Femur (tissue), 1 donor: ENCODE measurements around the gene TANGO6.
A peak's percentile ranks its signal among the peaks of the same experiment; 100 is the strongest.

Experiments used
- DNase-seq: peaks from one replicate; pipeline ENCODE4 v3.0.0-alpha.2; 2017

The TANGO6 gene

DNA sequence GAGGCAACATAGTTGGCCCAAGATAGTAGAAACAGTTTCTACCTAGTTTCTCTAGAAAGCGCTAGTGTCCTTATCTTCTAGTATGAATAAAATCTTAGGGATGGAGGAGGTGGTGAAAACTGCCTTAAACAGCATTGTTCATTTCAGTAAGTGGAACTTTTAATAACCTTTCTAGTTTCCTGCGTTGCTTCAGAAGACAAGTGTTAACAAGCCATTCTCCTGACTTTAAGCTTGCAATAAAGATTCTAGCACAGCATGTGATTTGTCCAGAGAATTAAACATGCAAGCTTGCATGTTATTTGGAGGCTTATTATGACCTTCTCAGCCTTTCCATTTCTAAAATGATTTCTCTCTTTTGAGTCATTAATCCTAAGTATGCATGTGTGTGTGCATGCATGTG lies 72.3 kb downstream of the TANGO6 start:
- no peak for DNase-seq

DNA sequence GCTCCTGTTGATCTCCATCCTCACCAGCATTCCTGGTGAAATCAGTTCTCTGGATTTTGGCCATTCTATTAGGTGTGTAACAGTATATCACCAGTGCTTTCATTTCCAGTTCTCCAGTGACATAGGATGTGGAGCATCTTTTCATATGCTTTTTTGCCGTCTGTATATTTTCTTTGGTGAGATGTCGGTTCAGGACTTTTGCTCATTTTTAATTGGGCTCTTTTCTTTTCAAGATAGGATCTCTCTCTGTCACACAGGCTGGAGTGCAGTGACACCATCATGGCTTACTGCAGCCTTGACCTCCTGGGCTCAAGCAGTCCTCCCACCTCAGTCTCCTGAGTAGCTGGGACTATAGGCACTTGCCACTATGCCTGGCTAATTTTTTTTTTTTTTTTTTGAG lies 74.2 kb downstream of the TANGO6 start:
- no peak for DNase-seq

DNA sequence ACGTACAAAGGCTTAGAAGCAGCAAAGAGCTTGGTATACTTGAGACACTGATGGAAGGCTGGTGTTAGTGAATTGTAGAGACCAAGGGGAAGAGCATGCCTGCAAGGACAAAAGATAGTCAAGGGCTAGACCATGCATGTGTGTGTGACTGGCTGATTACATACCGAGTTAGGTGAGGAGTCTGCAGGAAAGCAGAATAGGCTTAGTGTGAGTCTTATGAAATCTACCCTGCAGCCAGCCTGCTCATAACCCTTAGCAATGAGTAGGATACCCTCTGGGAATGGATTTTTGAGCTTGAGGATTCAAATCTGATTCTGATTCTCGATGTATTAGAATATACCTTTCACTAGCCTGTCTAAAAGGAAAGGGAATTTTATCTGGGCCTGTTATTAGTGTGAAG lies 77.0 kb downstream of the TANGO6 start:
- DNase-seq = no peak

DNA sequence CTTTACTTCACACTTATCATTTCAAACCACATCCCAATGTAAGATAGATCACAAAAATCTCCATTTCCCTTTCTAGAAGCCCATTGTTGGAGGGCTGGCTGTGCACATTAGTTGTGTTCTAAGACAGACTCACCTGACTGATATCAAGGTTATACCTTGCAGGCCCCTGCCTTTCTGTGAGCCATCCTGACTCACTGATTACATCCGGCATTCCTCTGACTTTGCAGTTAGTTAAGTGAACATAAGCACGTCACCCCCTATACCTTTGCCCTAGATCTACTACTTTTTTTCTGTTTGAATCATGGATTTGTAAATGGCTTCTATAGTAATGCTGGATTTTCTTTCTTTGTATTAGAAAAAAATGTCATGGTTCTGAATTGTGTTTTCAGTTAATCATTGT lies 78.3 kb downstream of the TANGO6 start:
- DNase-seq = no peak

DNA sequence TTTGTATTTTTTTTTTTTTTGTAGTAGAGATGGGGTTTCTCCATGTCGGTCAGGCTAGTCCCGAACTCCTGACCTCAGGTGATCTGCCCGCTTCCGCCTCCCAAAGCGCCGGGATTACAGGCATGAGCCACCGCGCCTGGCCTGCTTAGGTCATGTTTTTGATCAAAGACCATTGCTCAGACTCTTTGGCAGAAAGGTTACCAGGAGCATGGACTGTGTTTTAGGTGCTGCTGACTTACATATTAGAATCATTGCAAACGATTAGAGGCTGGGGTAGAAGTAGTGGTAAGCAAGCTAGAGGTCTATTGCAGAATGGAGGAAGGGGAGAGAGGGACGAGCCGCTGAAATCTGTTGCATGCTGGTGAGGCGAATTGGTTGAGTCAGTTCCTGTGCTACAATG lies 79.8 kb downstream of the TANGO6 start:
- no peak for DNase-seq

DNA sequence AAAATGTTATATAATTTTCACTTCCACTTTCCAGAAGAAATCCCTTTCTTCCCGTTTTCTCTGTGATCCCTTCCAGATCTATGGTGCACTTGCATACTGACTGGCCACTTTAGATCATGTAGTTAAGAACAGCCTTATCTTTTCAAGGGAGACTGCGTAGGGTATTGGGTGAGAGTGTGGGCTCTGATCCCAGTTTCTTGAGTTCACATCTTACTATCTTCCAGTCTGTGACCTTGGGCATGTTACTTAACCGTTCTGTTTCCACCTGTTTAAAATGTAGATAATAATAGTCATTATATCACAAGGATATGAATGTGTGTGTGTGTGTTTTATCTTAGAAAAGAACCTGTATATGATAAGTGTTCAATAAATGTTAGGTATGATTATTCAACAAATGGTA lies 83.7 kb downstream of the TANGO6 start:
- no peak for DNase-seq

DNA sequence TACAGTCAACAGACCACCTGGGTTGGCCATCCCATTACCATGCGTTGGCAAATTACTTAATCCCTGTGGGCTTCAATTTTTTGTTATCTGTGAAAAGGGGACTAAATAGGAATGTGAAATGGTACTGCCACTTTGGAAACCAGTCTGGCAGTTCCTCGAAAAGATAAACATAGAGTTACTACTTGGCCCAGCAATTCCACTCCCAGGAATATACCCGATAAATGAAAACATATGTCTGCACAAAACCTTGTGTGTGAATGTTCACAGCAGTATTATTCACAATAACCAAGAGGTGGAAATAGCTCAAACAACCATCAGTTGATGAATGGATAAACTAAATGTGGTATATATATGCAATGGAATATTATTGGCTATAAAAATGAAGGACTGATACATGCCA lies 87.9 kb downstream of the TANGO6 start:
- no peak for DNase-seq

DNA sequence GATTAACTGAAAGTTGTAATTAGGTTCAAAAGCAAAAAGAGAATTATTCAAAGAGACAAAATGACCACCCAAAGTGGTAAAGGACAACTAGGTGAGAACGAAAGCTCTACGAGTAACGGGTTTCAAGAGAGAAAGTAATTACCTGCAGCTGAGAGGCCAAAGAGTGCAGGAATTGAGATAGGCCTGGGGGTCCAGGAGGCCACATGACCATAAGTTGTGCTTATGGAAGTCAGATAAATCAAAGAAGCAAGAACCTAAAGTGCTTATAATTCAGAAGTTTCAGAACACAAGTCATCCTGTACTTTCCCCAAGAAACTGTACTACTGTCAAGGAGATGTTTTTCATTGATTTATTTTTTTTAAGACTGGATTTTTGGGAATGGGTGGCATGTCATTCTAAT lies 91.1 kb downstream of the TANGO6 start:
- DNase-seq = no peak

DNA sequence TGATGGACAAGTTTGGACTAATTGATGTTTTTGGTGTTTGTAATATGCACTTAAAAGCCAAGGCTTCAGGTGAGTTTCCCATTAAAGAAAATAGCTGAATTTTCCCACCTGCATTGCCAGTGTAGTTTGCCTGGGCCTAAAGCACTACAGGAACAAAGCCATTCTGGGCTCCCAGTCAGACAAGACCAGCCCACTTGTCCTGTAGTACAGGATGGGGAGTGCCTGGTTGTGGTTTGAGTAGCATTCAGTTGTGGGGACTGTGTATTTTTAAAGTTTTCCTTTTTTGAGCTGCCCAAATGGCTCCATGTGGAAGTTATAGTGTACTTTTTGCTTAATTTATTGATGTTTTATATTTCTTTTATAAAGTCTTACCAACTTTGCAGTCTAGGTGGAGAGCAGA lies 91.7 kb downstream of the TANGO6 start:
- DNase-seq = no peak

DNA sequence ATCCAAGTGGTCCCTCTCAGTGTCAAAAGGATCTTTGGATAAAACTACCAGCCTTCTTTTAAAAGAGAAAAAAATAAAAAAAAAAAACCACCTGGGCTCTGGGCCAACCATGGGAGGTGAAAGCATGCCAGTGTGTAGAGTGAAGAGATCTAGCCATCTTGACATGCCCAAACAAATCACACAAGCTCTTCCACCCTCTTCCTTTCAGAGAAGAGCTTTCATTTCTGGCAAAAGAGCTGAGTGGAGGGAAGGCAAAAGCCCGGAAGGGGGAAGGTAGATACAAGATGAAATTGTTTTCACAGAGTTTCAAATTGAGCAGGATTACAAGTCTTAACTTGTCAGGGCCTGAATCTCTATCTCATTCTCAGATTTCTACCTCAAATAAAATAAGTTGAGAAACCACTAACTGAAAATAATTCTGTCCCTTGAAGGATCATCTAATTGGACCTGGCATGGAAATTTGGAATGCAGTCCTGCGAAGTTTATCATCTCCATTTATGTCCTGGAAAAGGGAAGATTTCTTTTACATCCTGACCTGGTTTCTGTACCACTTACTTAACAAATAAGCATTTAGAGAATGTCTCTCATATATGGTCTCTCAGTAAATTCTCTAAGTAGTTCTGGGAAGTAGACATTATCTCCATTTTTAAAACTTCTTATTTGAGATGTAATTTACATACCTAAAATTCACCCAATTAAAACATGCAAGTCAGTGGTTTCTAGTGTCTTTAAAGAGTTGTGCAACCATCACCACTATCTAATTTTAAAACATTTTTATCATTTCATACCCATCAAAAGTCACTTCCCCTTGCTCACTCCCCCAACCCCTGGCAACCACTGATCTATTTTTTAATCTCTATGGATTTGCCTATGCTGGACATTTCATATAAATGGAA lies 93.7 kb downstream of the TANGO6 start:
- no peak for DNase-seq

DNA sequence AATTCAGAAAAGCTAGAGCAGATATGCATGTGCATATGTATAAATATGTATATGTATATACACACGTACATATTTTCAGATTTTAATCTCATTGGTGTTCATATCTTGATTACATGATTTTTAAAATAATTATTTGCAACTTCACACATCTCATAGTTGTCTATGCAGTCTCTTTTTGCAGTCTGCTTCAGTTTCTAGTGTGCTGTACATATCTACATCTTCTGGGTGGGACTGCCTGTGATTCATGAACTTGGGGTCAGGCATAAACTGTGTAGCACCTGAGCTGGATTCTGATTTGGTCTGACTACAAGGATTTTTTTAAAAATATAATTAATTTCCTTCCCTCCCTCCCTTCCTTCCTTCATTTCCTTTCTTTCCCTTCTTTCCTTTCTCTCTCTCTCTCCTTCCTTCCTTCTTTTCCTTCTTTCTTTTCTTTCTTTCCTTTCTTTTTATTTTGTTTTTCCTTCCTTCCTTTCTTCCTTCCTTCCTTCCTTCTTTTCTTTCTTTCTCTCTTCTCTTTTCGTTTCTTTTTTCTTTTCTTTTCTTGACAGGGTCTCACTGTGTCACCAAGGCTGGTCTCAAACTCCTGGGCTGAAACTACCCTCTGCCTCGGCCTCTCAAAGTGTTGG lies 96.5 kb downstream of the TANGO6 start:
- no peak for DNase-seq

DNA sequence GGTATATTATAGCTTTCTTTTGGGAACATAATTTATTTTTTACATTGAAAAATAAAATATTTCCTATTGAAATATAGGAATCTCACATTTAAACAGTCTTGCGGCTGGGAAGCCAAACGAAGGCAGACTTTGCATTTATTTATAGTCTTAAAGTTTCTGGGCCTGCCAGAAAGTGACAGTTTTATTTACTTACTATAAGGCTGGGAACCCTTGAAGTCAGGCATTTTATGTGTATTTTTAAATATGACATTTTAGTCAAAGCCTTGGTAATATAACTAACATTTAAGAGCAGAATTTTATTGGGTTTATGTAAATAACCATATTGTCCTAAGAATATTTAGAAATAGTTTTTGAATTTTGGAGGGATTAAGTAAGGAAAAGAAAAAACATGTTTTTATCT lies 97.5 kb downstream of the TANGO6 start:
- DNase-seq = no peak

DNA sequence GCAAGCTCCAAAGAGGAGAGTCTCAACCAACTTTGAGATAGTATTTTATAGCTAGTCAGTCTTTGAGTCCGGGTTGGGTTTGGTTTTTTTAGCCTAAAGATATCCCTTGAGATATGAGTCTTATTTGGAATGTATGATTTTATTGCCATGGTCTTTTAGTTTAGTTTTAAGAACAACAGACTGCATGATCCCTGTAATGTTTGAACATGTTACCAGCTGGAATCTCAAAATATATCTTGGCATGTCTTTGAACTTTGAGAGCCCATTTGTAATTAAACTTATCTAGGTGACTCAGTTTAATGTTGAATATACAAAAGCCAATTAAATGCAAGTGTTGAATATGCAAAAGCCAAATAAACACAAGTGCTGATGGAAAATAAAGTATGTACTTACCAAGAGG lies 100.6 kb downstream of the TANGO6 start:
- DNase-seq = no peak

DNA sequence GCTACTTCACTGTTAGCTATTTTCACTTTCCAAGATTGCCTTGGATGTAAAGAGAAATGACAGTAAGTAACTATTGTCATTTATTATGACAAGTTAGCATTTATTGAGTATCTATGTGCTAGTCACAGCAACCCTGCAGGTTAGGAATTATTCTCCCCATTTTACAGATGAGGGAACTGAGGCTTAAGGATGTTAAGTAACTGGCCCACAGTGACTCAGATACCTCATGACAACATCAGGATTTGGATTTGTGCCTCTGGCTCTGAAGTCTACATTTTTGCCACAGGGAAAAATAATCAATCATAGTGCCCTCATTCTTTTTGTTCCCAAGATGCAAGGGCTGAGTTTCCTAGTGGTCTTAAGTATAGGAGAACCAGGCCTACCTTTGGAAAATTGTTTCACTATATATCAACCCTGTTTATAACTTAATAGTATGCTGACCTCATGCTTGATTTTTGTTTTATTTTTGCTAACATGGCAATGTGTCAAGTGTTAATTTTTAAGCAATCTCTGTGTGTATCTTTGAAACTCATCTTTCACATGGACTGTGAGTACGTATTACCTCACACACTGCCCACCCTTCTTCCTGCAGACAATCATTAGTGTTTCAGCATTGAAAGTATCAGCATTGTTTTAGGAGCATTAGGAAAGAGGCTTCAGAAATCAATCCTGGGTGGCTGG lies 105.0 kb downstream of the TANGO6 start:
- DNase-seq = no peak

DNA sequence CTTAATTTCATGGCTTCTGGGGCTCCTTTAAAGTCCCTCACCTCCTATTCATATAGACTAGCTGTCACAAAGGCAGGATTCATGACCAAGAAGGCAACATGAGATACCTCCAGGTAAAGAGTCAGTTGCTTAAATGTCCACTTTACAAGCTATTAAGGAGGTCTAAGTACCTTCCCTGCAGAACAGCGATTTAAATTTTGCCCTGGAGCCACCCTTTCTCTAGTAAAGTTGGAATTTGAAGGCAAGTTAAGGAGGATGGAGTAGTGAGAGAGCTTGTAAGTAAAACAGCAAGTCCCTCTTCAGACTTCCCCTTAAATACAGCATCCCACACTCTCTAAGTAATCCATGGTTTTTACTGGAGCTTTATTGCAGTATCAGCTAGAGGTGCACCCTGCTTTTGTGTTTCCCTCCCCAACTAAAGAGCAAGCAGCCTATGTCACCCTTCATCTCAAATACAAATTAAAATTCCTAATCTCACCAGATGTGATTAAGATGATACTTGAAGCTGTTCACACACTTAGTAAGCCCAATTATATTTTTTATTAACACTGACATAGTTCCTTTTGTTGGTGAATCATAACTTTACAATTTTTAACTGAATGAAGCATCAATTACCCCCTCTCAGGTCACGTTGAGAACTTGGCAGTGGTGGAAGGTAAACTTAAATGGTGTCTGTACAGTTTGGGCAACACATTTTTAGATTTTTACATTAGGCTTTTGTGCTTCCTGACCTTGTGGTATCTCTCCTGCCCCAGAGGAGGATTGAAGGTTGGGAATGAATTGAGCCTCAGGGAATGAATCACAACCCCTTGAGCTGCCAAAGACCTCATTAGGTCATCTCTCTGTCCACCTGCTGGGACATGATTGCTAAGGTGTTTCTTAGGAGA lies 108.9 kb downstream of the TANGO6 start:
- DNase-seq = no peak

DNA sequence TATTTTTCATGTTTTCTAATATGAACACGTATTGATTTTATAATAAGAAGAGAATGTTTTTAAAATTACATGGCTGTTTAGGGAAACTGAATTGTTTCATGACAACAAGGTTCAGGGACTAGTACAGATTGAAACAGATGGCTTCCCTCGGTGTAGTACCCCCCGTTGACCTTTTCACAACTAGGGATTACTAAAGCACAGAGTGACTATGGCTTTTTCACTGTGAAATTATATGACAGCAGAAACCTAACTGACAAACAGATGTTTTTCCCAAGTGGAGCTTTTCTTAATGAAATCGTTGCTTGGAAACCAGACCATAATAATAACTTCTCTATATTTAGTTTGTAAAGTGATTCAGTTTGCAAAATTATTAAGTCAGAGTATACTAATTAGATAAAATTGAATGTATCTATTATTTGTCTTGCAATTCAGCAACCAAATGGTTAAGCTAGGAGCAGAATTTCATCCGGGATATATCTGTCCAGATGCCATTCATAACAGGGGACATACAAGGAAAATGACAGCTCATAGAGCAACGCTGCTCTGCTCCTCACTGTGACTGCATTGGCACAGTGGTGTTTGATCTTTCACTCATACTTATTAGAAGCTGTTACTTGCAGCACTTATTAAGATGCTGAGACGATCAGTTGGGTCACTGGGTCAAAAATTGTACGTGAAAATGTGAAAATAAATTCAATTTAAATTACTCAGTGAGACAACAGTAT lies 111.7 kb downstream of the TANGO6 start:
- DNase-seq = no peak

DNA sequence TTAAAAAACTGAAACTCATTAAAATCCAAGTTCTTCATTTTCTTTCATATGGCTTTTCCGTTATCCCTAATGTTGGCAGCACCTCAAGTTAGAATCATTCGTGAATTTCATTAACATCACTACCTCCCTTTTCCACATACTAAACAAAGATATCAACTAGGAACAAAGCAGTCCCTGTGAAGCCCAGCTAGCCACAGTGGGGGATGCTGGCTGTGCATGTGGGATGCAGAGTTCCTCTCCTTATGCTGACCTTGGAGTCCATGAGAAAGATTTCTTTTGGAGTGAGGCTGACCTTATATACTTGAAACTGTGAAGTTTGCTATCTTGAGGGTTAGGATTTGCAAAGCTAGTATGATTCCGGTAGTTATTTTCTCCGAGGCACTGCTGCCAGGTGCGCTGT lies 117.6 kb downstream of the TANGO6 start:
- no peak for DNase-seq

DNA sequence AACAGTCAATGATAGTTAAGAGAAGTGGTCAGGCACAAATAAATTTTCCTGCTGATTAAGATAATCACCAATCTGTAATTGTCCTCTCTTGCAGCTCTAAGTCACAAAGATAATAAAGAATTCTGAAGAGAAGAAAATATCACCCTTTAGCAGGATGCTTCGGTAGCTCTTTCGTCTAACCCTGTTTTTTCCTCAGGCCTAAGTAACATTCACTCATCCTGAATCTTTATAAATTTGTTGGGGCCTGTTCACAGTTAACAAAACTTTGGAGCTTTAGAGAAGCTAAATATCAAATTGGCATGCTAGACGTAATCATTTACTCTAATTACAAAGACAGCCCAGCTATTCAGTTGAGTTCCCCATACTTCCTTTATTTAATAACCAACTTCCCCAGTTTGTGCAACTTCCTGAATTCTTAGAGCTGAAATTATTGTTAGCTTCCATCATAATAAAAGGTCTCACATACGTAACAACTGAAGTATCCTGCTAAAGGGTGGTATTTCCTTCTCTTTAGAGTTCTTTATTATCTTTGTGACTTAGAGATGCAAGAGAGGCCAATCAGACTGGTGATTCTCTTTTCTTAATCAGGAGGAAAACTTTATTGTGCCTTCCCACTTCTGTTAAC lies 118.6 kb downstream of the TANGO6 start:
- DNase-seq = no peak

DNA sequence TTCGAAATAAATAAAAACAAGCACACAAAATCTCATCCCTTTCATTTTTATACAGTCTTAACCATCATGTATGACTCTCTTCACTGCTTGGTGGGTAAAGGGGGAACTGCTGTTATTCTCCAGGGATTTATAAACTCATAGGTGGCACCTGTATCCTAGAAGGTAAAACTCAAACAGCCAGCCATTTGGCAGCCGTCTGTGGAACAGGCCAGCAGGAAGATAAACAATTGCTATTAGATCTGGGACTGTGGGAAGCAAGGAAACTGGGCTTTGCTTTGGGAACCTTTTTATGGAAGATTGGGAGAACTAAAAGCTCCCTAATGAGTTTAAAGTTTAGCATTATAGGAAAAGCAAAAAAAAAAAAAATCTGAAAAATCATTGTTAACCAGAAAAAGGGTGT lies 126.0 kb downstream of the TANGO6 start:
- no peak for DNase-seq

DNA sequence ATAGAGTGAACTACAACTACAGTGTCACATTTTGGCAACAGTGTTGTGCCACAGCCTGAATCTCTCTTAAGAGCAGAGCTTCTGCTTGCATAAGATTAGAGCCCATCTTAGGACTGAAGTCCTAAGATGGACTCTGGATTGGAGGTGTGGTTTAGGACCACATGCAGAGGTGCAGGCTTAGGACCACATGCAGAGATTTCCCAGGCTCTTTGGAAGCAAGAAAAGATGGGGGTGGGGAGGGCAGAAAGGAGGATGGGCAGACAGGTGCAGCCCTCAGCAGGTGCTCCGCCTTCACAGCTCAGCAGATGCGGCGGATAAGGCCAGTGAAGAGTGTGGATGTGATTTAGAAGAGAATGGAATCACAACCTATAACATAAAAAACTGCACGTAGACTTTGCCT lies 128.7 kb downstream of the TANGO6 start:
- DNase-seq = no peak

DNA sequence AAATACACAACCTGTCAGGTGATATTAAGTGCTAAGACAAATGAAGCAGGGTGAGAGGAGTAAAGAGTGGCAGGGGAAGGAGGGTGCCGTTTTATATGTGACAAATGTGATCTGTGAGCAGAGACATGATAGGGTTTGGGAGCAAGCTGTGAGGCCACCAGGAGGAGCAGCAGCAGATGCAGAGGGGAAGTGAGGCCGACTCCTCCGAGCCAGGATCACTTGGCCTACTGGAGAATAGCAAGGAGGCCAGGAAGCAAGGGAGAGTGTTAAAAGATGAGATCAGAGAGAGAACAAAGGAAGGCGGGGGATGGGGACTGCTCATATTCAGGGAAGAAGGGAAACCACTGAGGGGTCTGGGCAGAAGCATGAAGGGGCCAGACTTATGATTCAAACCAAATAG lies 129.4 kb downstream of the TANGO6 start:
- peak; percentile 24 for DNase-seq

DNA sequence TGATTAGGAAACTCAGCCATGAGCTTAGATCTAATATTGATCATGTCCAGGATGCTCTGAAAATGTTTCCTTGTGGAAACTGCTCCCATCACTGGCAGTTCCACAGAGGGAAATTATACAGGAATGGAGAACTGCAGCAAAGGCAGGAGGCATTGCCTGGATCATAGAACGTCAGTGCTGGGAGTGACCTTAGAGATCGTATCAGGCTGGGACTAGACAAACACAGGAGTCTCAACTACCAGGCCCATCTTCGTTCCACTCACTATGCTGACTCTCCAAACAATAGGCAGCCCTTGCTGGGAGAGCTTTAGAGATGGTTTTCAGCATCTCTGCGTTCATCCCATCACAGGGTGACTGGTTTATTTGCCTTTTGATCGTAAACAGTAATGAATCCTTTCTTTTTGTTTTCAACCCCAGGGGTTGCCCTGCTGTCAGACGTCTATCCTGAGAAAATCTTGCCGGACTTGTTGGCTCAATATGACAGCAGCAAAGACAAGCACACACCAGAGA lies 130.3 kb downstream of the TANGO6 start:
- no peak for DNase-seq
